Natural killer cell (primary cell): ENCODE data around the gene CCDC88C. TPM values are rescaled to one million over a fixed set of nuclear protein-coding genes. Genes with fewer than 3 reads are reported as not detected.
A peak's percentile ranks its signal among the peaks of the same experiment; 100 is the strongest.

Source experiments
- ATAC-seq, 3 donors: fragments of 150-1000 bp in 2 of 3; fragments of 200-7000 bp in 1 of 3; cut with Tn5 transposase; 1 replicate in 1 of 3; 2 replicates in 2 of 3; pipeline ENCODE4 v1.10.0; 2021; ENCODE audit warnings: mild to moderate bottlenecking in 2 of 3, moderate library complexity in 2 of 3
- DNase-seq, 2 donors: peaks; one replicate each; pipeline versions ENCODE4 v3.0.0 to v3.0.0-alpha.2; 2013 to 2021; ENCODE audit warnings: mixed read lengths in 1 of 2
- H3K27ac ChIP-seq: one replicate; pipeline ENCODE4 v1.5.1; 2013; ENCODE audit warnings: mild to moderate bottlenecking, low read length
- H3K27me3 ChIP-seq: one replicate; pipeline ENCODE4 v1.6.1; 2013; ENCODE audit warnings: low read length; ENCODE audit not compliant: control insufficient read depth, insufficient read depth
- H3K36me3 ChIP-seq: one replicate; pipeline ENCODE4 v1.6.1; 2013; ENCODE audit warnings: low read length; ENCODE audit not compliant: control insufficient read depth, insufficient read depth
- H3K4me1 ChIP-seq: one replicate; pipeline ENCODE4 v1.6.1; 2013; ENCODE audit warnings: low read length; ENCODE audit not compliant: control insufficient read depth, insufficient read depth
- H3K4me3 ChIP-seq: one replicate; pipeline ENCODE4 v1.5.1; 2013; ENCODE audit warnings: low read length
- H3K9me3 ChIP-seq: one replicate; pipeline ENCODE4 v1.6.1; 2013; ENCODE audit warnings: low read length; ENCODE audit not compliant: control insufficient read depth, insufficient read depth
- H3K27ac Mint-ChIP-seq, 2 donors: one replicate each; pipeline ENCODE4 v1.8.0; 2022; ENCODE audit warnings: mild to moderate bottlenecking in 2 of 2, mixed read lengths in 2 of 2, moderate library complexity in 1 of 2
- H3K27me3 Mint-ChIP-seq, 2 donors: one replicate each; pipeline ENCODE4 v1.8.0; 2022; ENCODE audit warnings: low read depth in 2 of 2, mixed read lengths in 2 of 2
- H3K36me3 Mint-ChIP-seq: one replicate; pipeline ENCODE4 v1.8.0; 2022; ENCODE audit warnings: mixed read lengths
- H3K4me1 Mint-ChIP-seq, 2 donors: one replicate each; pipeline ENCODE4 v1.8.0; 2022; ENCODE audit warnings: mixed read lengths in 2 of 2
- H3K4me3 Mint-ChIP-seq: one replicate; pipeline ENCODE4 v1.8.0; 2022; ENCODE audit warnings: mild to moderate bottlenecking, moderate library complexity, mixed read lengths
- H3K9me3 Mint-ChIP-seq, 2 donors: one replicate each; pipeline ENCODE4 v1.8.0; 2022; ENCODE audit warnings: mixed read lengths in 2 of 2
- WGBS: methylation state at CpG from one replicate; pipeline ENCODE4 v1.1.7; 2013; ENCODE audit warnings: missing lambda C conversion rate; ENCODE audit not compliant: insufficient coverage; 5-methylcytosine and 5-hydroxymethylcytosine counted together
- intact Hi-C: fragments of 100-400 bp; cut with micrococcal nuclease; formaldehyde crosslinking; loops from one replicate; pipeline ENCODE4 v1.14.2; 2022
- total RNA-seq, 4 donors: library from RNA; stranded (reverse); fragments of 120-200 nt in 1 of 4; gene quantifications; one replicate each; pipeline versions ENCODE4 v1.2.3 to v1.2.4, GENCODE V29; 2013 to 2022
- TF ChIP-seq, protein P1 (sequence below): fragments of 200-600 bp; IDR thresholded peaks from one replicate; pipeline ENCODE4 v1.8.0; 2022; ENCODE audit warnings: antibody characterized with exemption

Gene CCDC88C
- total RNA-seq, 3 donors from 2014 or later (not counting 1 experiment from before 2014, with no cell fraction given), result 432 to 516 (median 438) TPM

DNA sequence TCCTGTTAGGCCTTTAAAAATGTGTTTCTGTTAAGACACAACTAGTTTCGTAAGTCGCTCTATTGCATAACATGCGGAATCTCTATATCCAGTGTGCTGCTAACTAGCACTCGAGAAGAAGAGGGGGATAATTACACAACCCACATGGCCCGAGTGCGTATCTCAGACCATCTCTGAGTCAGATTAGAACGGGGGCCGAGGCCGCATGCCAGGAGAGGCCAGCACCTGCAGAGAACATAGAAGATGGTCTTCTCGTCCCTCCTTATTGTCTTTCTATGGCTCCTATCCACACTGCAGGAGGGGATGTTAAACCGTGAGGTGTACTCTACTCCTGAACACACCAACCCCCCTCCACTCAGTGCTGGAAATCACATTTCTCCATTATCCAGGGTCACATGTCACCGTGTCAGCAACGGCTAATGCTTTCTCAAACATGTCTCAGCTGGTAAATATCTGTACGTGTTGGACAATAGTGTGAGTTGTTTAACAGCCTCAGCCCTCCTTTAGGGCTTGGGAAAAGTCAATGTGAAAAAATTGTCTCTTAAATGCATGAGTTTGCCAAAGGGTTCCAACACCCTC, 56.3 kb downstream of the CCDC88C start:
- no peaks in the 10 kb centered on the region for H3K36me3 Mint-ChIP-seq
- no peak overlapping the region for H3K27ac ChIP-seq

DNA sequence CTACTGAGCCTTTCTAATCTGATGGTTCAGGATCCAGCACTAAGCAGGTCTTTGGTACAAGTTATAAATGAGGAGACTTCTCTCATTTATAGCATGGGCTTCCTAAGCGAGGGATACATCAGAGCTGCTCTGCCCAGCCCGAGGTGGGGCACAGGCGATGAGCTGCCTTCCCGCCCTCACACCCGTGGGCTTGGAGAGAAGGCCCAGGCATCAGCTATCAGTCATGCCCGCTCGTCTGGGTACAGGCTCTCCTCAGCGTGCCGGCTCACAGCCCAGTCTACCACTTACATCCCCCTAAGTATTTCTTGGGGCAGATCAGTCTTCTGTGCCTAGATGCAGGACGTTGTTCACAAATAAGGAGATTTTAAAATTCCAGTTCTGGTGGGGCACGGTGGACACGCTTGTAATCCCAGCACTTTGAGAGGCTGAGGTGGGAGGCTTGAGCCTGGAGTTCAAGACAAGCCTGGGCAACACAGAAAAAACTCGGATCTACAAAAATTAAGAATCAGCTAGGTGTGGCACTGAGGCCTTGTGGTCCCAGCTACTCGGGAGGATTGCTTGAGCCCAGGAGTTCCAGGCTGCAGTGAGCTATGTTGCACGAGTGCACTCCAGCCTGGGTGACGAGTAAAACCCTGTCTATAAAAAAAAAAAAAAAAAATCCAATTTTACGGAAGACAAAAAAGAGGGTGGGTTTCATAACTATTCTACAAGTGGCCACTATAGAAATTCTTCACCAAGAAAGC, 57.0 kb downstream of the CCDC88C start:
- H3K27ac ChIP-seq, result peak overlapping the region; percentile 14
- Mint-ChIP-seq H3K4me3 (no peak overlapping the region), H3K36me3 (no peaks in the 10 kb centered on the region), H3K27me3 (no peaks in the 10 kb centered on the region), H3K4me1 (peaks cover 60 to 61% of the 10 kb centered on the region in 2 donors), H3K27ac (peak overlapping the region; percentile 96 to 98), H3K9me3 (no peaks in the 10 kb centered on the region)
- TF ChIP-seq, protein P1, sequence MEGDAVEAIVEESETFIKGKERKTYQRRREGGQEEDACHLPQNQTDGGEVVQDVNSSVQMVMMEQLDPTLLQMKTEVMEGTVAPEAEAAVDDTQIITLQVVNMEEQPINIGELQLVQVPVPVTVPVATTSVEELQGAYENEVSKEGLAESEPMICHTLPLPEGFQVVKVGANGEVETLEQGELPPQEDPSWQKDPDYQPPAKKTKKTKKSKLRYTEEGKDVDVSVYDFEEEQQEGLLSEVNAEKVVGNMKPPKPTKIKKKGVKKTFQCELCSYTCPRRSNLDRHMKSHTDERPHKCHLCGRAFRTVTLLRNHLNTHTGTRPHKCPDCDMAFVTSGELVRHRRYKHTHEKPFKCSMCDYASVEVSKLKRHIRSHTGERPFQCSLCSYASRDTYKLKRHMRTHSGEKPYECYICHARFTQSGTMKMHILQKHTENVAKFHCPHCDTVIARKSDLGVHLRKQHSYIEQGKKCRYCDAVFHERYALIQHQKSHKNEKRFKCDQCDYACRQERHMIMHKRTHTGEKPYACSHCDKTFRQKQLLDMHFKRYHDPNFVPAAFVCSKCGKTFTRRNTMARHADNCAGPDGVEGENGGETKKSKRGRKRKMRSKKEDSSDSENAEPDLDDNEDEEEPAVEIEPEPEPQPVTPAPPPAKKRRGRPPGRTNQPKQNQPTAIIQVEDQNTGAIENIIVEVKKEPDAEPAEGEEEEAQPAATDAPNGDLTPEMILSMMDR, result no peak
- ATAC-seq, result no peak
- DNase-seq, result no peak
- intact Hi-C loops, result no loop called here
- 90% methylated on average over 14 of the region's 17 CpGs for WGBS
- peaks cover 26% of the 10 kb centered on the region for H3K36me3 ChIP-seq
- no peaks in the 10 kb centered on the region for H3K27me3 ChIP-seq
- no peak overlapping the region for H3K4me3 ChIP-seq
- H3K9me3 ChIP-seq, result no peaks in the 10 kb centered on the region
- H3K4me1 ChIP-seq, result peaks cover 91% of the 10 kb centered on the region

More for the DNA sequence above, 56.3 kb downstream of the CCDC88C start:
- Mint-ChIP-seq H3K27me3 (no peaks in the 10 kb centered on the region), H3K4me3 (no peak overlapping the region), H3K4me1 (peaks cover 57 to 60% of the 10 kb centered on the region in 2 donors), H3K27ac (peak overlapping the region; percentile 96 to 98), H3K9me3 (no peaks in the 10 kb centered on the region)
- Histone ChIP-seq H3K27me3 (no peaks in the 10 kb centered on the region), H3K9me3 (no peaks in the 10 kb centered on the region), H3K4me1 (peaks cover 91% of the 10 kb centered on the region), H3K36me3 (peaks cover 26% of the 10 kb centered on the region), H3K4me3 (no peak overlapping the region)
- TF ChIP-seq, protein P1, result no peak
- DNase-seq (no peak), ATAC-seq (peak in 1 of 3 donors; percentile 71)
- WGBS, result 89% methylated on average over 14 of the region's 14 CpGs
- intact Hi-C loops, result no loop called here

DNA sequence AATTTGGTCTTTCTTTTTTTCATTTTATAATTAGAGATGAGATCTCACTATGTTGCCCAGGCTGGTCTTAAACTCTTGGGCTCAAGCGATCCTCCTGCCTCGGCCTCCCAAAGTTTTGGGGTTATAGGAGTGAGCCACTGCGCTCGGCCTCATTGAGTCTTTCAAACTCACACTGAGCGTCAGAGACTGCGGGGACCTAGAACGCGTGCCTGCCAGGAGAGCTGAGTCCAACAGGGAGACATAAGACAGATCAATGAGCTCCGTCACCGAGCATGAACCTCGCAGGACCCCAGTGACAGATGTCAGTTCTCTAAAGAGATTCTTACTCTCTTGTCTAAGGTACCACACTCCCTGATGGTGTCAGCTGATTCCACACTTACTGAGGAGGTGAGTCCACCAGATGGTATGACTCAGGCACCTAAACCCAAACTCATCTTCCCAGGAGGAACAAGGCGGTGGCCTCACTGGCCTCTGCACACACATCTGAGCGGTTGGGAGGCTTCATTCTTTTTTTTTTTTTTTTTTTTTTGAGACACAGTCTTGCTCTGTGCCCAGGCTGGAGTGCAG, 58.9 kb downstream of the CCDC88C start:
- TF ChIP-seq, protein P1, result no peak
- intact Hi-C loops, result no loop called here
- Mint-ChIP-seq H3K4me1 (peaks cover 64 to 68% of the 10 kb centered on the region in 2 donors), H3K27me3 (no peaks in the 10 kb centered on the region), H3K27ac (peak overlapping the region; percentile 96 to 98), H3K4me3 (no peak overlapping the region), H3K36me3 (no peaks in the 10 kb centered on the region), H3K9me3 (no peaks in the 10 kb centered on the region)
- Histone ChIP-seq H3K27ac (no peak overlapping the region), H3K4me1 (peaks cover 91% of the 10 kb centered on the region), H3K4me3 (no peak overlapping the region), H3K27me3 (no peaks in the 10 kb centered on the region), H3K36me3 (peaks cover 33% of the 10 kb centered on the region), H3K9me3 (no peaks in the 10 kb centered on the region)
- DNase-seq (no peak), ATAC-seq (no peak)
- WGBS, result 97% methylated on average over 13 of the region's 13 CpGs
